ENCODE results near the gene DAPK1. TPM values are rescaled to one million over a fixed set of nuclear protein-coding genes. Genes with fewer than 3 reads are reported as not detected.

Gene DAPK1
- total RNA-seq, 1 experiment from 2014 or later: 0.03 TPM

DNA sequence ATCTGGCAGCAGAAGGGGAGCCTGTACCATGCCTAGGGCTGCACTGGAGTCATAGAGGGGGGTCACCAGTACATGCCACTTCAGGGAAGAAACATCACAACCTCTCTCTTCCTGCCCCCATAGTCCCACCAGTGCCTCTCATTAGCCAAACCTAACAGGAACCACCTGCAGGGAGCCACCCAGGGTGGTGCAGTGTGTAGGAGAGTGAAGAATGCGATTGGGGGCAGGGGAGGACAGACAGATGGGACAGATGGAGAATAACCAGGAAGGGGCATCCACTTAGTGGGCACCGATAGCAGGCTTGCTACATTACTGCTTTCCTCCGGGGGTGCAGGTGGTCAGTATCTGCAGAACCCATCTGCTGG, 19.2 kb downstream of the DAPK1 start:
- DNase-seq (ENCODE audit: low read depth): no peak

DNA sequence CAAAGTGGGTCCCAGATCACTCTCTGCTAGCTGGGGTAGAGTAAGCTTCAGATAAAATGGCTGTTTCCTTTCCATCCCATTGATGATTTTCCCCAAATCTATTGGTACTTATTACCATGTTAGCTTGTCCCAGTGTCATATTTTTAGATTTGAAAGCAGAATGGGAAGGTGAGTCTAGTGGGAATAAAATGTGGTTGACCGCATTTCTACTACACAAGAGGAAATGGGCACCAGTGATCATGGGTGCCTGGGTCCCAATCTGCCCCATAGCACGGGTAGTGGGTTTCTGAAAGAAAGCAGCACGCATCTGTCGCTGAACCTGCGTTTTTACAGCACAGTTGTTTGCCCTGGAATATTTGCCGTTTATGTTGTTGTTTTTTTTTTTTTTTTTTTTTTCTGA, 20.1 kb downstream of the DAPK1 start:
- DNase-seq (ENCODE audit: low read depth): no peak

DNA sequence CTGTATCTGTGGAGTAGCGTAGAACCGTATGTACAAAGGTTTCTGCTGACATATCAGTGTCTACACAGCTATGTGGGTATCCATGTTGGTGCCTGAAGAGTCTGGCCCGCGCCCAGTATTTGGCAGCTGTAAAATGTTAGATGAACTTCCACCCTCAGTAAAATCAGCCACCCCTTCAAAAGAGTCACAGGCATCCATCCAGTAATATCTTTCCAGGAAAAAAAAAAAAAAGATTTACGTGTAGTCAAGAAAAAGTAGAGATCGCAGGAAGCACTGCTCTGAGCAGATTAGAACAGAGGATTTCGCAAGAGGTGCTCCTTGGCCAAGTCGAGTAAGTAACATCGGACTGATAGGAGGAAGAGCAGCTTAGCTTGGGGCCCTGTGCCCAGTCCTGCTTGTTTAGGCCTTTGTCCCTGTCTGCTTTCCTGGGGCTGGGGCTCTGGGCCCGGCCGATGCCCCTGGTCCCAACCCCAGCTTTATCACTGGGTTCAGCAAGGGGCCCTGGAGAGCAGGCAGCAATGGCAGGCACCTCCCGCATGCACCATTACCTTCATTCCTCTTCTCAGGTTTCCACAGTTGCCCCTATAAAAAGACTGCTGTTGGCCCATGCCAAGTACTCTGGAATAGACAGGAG, 21.2 kb downstream of the DAPK1 start:
- no peak for DNase-seq (ENCODE audit: low read depth)

DNA sequence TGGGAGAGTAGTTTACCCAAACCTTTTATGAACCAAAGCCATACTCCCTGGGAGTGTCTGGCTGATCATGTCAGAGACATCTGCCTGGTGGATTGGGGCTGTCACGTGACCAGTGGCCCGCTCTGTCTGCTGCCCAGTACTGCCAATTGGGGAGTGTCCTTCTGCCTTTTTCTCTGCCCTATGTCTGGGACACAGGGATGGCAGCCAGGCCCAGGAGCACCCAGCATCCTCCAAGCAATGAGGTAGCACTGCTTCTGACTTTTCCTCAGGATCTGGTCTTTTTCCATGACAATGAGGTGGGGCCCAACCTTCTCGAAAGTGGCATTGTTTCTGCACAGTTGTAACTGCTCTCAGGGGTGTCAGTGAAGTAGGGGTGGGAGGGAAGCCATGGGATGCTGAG, 21.8 kb downstream of the DAPK1 start:
- no peak for DNase-seq (ENCODE audit: low read depth)

DNA sequence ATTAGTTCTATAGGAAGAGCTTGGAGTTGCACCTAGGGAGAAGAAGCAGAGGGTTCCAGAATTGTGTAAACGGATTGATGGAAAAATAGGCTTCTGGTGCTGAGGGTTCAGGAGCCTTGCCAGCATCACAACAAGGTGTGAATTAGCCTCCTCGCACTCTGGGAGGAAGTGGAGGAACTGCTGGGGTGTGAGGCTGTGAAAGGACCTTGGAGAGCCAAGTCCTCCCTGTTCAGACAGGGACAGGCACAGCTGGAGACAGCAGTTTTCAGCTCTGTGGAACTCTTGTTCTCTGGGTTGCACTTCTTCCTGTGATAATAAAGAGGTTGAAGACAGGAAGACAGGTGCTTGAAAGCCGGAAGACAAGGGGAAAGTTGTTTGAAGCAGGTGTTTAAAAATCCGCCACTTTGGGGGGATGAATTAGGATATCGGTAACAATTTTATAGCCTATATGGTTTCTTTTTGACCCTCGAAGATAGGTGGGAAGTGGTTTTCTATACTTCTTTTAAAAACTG, 22.6 kb downstream of the DAPK1 start:
- DNase-seq (ENCODE audit: low read depth): no peak

DNA sequence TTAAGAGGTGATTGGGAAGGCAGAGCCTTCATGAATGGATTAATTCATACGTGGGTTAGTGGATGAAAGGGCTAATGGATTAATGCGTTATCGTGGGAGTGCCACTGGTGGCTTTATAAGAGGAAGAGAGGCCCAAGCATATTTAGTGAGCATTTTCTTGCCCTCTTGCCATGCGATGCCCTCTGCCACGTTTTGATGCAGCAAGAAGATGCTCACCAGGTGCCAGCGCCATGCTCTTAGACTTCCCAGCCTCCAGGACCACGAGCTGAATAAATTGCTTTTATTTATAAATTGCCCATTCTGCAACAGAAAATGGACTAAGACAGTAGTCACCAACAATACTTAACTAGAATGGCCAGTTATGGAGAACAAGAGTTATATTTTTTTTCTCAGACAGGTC, 24.2 kb downstream of the DAPK1 start:
- no peak for DNase-seq (ENCODE audit: low read depth)

DNA sequence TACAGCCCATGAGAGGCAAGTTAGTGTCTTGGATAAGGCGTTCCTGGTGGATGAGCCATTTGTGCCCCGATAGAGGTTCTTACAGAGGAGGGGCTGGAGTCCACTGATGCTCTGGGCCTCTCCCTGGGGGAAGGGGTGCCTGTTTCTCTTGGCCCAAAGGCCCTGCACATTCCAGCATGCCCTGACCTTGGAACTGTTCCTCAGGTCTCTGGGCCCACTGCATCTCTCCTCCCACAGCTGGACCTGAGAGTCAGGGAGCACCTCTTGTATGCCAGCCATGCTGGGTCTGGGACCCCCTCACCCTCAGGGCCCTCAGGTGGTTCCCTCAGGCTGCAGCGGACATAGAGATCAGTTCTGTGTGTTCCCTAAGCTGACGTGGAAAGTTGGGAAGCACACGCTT, 26.4 kb downstream of the DAPK1 start:
- no peak for DNase-seq (ENCODE audit: low read depth)

DNA sequence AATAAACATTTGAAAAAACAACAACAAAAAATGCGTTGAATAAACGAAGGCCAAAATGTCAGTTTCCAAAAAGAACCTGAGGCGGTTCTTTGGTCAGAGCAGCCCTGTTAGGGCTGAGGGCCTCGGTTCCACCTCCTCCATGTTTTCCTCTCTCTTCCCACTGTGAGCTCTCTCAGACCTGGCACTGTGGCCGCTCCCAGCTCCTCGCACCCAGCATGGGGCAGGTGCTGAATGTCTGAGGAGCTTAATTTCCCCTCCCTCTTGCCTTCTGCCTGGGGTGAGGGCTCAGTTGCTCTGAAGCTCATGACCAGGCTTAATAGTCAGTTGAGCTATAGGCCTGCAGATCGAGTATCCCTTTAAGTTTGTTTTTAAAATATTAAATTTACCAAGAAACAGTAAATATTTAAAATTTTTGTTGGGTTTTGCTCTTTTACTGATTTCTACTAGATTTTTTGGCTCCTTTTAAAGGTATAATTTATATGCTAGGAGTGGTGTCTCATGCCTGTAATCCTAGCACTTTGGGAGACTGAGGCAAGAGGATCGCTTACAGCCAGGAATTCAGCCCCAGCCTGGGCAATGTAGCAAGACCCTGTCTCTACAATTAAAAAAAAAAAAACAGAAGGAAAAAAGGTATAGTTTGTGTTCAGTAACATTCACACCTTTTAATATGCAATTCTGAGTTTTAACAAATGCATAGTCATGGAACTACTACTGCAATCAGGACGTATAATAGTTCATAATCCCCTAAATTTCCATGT, 28.1 kb downstream of the DAPK1 start:
- no peak for DNase-seq (ENCODE audit: low read depth)

DNA sequence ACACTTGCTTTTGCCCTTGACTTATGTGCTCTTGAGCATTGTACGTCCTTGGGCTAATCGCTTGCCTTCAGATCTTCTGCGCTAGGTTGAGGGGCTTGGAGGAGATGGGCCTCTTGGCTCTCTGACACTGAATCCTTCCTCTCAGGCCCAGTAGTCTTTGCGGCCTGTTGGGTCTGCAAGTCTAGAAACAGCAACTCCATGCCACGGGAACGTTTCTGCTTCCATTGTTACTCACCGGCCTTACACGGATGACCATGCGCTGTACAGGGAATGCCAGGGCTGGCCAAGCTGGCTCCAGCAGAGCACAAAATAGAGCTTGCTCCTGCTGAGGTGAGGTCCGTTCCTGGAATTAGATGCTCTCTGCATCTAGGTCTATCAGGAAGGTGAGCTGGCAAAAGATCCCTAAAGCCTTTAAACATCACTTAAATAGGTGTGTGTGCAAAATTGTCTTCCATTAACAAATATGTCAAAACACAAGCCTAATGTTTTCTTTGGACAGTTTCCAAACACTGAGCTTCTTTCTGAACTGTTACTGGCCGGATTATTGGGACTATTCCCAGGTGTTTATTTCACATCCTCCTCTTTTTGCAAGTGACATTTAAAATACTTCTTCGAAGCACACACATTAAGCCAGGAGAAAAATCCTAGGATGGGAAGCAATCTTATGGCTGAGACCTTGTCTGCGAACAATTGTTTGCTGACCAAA, 29.7 kb downstream of the DAPK1 start:
- DNase-seq (ENCODE audit: low read depth): no peak

DNA sequence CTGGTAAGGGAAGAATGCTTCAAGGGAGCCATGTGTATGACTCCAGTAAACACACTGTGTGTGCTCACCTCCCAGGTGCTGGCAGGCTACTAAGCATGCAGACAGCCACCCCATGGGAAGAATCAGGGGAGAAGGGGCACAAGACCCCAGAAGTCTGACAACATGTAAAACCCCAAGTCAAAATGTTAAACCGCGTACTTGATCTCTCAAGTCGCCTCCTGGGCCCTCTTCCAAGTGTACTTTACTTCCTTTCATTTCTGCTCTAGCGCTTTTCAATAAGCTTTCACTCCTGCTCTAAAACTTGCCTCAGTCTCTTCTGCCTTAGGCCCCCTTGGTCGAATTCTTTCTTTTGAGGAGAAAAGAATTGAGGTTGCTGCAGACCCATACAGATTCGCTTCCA, 31.3 kb downstream of the DAPK1 start:
- DNase-seq (ENCODE audit: low read depth): no peak

DNA sequence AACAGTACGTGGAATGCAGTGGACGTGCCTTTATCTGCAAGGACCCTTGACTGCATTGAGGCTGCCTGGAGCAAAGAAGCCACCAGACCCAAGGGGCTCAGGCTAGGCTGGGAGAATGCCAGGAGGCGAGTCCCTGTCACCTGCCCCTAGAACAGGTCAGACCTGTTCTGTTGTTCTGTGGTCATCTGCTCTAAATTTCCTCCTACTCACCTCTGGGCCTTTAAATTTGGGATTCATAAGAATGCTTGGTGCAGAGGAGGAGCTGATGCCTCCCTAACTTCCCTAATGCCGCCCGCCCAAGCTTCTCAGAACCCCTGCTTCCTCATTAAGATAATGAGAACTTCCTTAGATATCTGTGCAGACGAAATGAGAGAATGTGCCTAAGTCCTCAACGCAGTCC, 32.0 kb downstream of the DAPK1 start:
- no peak for DNase-seq (ENCODE audit: low read depth)

DNA sequence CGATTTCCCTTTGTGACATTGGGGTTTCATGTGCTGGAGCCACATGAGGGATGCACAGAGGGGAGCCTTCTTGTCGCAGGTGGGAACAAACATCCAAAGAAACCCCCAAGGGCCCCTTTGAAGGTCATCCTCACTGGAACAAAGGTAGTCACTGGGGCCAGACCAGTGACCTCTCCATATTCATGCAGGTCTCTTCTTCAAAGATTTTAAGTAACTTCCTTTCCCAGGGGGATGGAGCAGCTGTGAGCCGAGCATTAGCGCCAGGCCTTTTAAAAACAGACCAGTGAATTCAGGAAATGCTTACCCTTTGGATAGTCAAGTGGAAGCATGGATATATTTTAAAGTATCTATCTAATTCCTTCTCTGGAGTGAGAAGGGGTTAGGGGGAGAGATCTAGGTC, 33.0 kb downstream of the DAPK1 start:
- no peak for DNase-seq (ENCODE audit: low read depth)

DNA sequence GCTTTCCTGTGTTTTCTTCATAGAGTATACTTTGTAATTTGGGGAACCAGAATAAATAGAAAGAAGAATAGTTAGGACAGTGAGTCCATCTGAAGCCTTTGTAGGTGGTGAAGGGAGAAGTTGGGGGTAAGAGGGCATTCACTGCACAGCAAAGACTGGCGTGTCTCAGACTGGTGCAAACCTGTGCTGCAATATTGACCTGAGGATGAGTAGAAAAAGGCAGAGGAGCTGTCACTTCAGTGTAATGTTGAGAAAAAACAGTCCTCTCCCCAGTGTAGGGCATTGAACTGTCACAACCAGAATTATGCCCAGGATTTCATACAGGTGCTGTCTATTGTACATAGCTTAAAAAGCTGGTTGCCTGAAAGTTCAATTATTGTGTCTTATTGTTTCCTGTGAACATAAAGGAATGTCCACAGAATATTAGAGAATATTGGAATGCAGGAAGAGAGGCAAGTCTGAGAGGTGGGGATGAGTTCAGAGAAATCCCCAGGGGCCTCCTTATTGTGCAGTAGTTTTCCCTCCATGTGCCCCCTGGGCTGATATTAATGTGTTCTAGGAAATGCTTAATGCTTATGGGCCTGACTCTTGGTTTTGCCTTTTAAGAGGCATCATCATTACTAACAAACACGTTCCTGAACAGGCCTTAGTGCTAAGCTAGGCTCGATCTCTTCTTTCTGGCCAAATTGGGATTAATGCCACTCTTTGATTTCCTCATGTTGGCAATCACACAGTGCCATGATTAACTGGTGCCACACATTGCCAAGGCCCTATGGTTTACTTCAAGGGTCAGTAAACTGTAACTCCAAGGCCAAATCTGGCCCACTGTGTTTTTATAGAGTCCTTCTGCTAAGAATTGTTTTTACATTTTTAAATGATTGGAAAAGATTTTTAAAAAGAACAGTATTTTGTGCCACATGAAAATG, 34.0 kb downstream of the DAPK1 start:
- DNase-seq (ENCODE audit: low read depth): no peak

DNA sequence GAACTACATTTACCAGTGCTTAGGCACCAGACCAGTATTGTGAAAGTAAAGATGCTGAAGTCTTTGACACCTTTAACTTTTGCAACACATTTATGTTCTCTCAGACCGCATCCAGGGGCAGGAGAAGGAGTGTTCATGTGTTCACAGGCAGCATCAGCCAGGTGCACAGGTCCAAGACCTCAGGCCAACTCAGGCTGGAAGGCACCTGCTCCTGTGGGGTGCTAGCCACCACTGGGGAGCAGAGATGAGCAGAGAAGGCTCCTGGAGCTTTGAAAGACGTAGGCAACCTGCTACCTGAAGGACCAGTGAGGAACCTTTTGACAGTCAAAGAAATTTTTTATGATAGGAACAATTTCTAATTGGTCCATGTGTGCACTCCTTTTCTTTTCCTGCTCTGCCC, 35.6 kb downstream of the DAPK1 start:
- DNase-seq (ENCODE audit: low read depth): no peak

DNA sequence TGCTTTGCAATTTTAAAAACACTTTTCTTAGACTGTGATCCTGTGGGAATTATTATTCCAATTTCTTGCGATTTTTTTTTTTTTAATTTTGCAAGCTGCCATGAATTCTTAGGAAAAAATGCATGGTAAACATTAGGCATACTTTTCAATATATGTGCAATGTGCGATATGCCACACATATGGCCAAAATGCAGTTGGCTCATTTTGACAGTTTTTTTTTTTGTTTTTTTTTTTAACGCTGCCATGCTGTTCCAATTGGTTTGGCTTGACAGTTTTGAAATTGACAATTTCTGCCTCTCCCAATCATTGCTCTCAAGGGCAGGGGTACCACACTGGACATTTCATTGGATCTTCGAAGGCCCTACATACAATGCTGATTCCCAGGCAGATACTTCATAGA, 36.4 kb downstream of the DAPK1 start:
- no peak for DNase-seq (ENCODE audit: low read depth)

DNA sequence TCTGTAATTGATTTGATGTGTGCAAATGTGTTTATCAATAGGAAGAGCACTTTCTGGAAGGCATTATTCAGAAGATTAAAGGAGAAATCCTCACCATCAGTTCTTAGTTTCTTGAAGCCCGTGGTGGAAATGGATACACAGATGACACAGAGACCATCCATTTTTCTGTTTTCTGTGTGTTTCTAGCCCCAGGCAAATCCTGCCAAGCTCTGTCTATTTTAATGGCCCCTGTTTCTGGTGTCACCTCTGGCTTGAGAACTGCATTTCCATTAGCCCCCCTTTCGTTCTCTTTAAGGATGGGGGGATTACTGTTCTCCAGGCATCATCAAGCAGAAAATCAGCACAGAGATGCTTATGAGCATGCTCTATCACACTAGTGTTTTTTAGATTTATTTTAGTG, 37.3 kb downstream of the DAPK1 start:
- no peak for DNase-seq (ENCODE audit: low read depth)

DNA sequence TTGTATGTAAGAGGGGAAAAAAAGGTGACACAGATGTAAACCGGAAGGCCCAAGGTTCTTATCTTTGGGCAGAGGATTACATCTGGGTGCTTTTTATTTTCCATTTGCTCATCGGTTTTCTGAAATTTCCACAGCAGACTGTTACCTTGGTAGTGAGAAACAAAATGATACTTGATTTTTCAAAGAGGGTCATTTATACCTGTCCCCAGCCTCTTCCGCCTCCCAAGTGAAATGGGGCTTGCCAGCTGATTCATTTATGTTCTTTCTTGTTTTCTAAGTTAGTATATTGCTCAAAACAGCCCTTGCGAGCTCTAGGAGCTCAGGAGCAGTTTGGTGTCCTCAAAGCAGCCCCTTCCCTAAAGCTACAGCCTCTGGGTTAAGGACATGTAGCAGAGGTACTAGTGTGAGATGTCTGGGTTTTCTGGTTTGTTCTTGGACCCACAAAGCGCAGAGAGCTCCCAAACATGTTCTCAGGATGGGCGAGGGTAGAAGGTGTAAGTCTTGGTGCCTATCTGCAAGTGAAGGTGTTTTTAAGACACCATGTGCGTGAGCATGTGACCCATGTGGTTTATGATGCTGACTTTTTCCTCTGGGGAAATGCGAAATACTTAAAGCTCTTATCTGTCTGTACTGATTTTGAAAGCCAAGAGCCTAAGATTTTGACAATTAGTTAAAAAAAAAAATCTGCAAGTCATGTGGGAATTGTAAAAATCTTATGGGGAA, 38.3 kb downstream of the DAPK1 start:
- no peak for DNase-seq (ENCODE audit: low read depth)

DNA sequence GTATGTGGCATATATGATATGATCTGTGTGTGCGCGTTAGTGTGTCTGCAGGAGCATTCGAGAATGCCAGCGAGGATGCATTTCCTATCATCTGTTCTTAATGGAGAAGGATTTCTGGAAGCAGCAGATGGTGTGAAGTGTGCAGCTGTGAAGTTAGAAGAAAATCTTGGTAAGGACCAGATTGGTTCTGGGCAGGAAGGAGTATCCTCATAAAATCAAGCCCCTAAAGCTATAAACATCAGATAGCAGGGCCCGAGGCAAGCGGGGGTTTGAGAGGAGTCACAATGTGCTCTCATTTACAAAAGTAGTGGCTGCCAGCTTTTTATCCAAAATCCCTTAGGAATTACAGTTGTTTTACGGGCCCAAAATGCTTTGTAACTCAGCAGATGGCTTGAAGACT, 40.0 kb downstream of the DAPK1 start:
- no peak for DNase-seq (ENCODE audit: low read depth)

DNA sequence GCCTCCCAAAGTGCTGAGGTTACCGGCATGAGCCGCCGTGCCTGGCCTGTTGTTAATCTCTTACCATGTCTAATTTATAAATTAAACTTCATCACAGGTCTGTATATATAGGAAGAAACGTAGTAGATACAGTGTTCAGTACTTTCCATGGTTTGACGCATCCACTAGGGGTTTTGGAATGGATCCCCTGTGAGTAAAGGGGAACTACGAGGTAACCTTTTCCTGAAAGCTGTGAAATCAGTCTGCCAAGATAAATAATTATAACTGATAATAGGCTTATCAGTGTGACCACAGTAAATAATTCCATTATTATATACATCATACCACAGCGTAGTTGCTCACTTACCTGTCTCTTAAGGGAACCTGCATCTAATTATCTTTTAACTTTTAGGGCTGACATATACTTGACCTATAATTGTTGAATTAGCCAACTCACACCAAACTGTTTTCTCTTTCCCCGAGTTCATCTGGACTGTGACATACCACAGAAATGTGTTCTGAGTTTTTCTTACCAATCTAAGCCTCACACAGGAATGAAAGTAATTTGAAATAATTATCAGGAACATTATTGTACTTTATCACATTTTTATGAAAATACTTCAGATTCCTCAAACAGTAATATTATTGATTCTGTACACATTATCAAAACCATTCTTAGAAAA, 42.9 kb downstream of the DAPK1 start:
- no peak for DNase-seq (ENCODE audit: low read depth)

DNA sequence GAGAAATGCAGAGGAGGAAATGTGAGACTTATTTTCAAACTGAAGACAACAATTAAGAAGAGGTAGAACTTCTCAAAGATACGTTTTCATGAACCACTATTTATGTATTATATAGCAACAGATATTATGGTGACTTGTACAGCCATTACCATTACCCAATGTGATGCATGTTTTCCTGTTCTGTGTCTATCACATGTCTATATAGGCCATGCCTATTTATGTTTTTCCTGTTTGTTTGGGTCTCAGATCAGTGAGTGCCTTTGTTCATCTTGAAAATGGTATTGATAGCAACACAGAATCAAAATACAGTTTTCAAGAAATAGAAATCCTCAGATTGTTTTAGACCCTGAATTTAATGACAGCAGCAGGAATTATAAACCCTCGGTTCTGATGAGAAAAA, 44.0 kb downstream of the DAPK1 start:
- no peak for DNase-seq (ENCODE audit: low read depth)
